Right lobe of liver (tissue), 6 donors: ENCODE measurements around the gene STX1B. TPM values are rescaled to one million over a fixed set of nuclear protein-coding genes. Genes with fewer than 3 reads are reported as not detected.

ENCODE experiments used
- ATAC-seq, 4 donors: fragments of 200-7000 bp; cut with Tn5 transposase; one replicate each; pipeline ENCODE4 v1.9.1; 2020; ENCODE audit warnings: mild to moderate bottlenecking in 4 of 4, moderate library complexity in 4 of 4
- DNase-seq, 3 donors: peaks; one replicate each; pipeline ENCODE4 v3.0.0-alpha.2; 2020
- H3K27ac ChIP-seq, 3 donors: fragments of 200-600 bp; one replicate each; pipeline ENCODE4 v1.8.0; 2022
- H3K27me3 ChIP-seq, 2 donors: fragments of 200-600 bp; one replicate each; pipeline ENCODE4 v1.8.0; 2022
- H3K36me3 ChIP-seq, 4 donors: fragments of 200-600 bp; sonication (generic) in 1 of 4; one replicate each; pipeline versions ENCODE4 v1.5.1 to v1.8.0; 2017 to 2022; ENCODE audit warnings: control low read depth in 1 of 4
- H3K4me1 ChIP-seq, 4 donors: fragments of 200-600 bp; sonication (generic) in 1 of 4; one replicate each; pipeline versions ENCODE4 v1.5.1 to v1.8.0; 2017 to 2022; ENCODE audit warnings: control low read depth in 1 of 4
- H3K4me3 ChIP-seq, 3 donors: fragments of 200-600 bp; one replicate each; pipeline ENCODE4 v1.8.0; 2022
- H3K9me3 ChIP-seq, 4 donors: fragments of 200-600 bp; sonication (generic) in 1 of 4; one replicate each; pipeline versions ENCODE4 v1.5.1 to v1.8.0; 2017 to 2022; ENCODE audit warnings: control low read depth in 1 of 4
- CTCF ChIP-seq, 4 donors: fragments of 200-600 bp in 3 of 4; fragments of 450-650 bp in 1 of 4; IDR thresholded peaks; one replicate each; pipeline versions ENCODE4 v1.5.1 to v1.8.0; 2016 to 2022; ENCODE audit warnings: antibody characterized with exemption in 4 of 4, mild to moderate bottlenecking in 2 of 4
- POLR2A ChIP-seq: fragments of 450-650 bp; IDR thresholded peaks from one replicate; pipeline ENCODE4 v1.6.1; 2017; ENCODE audit warnings: antibody characterized with exemption, mild to moderate bottlenecking
- WGBS: methylation state at CpG from one replicate; pipeline ENCODE4 v1.1.6; 2018; ENCODE audit warnings: low coverage, low lambda C conversion rate; ENCODE audit not compliant: insufficient coverage; ENCODE audit errors: missing lambda C conversion rate; 5-methylcytosine and 5-hydroxymethylcytosine counted together
- intact Hi-C, 2 donors: fragments of 100-400 bp; cut with DNase I; formaldehyde crosslinking; loops; one replicate each; pipeline versions ENCODE4 v1.11.2 to v1.14.1; 2022
- total RNA-seq, 6 experiments: library from RNA; depleted of rRNA in 2 of 6; stranded (reverse); fragments of >200 nt in 2 of 6; fragmentation: NEBNext Ultra II Directional in 3 of 6; extraction: Animal tissue kit (Norgen Biotek cat#: 25700) in 3 of 6; gene quantifications; one replicate each; pipeline versions ENCODE4 v1.1.0 to v1.2.4, GENCODE V29; 2016 to 2023
- donor health status: DM: no; HTN: yes; CAD: no.
- donor health status: DM: no; HTN: no; CAD: no.
- donor health status: DM: no; HTN: no; CAD: no.
- donor health status: DM: no; HTN: yes; CAD: no.
- donor health status: DM: no; HTN: yes; CAD: no.

The STX1B gene
- total RNA-seq, 6 experiments from 2014 or later = 0.61 to 4.5 (median 2.6) TPM

GRCh38 chr16:30947859-30948666 lies 62.4 kb downstream of the STX1B start:
- TF ChIP-seq CTCF (IDR thresholded peaks at IDR 0.05) (no peak), POLR2A (no peak)
- intact Hi-C loops = no loop called here
- Histone ChIP-seq H3K4me1 (peaks cover 0 to 28% (median 13%) of the 10 kb centered on the region in 4 donors), H3K4me3 (peak overlapping the region; percentile 94 to 96 (median 95)), H3K27me3 (no peaks in the 10 kb centered on the region), H3K9me3 (no peaks in the 10 kb centered on the region), H3K36me3 (no peaks in the 10 kb centered on the region), H3K27ac (peak overlapping the region; percentile 94 to 96 (median 96))
- DNase-seq (peak; percentile 79 to 92 (median 89)), ATAC-seq (peak; percentile 35 to 62 (median 44))
- WGBS = 49% methylated on average over 10 of the region's 44 CpGs

- intact Hi-C loops = no loop called here
- 91% methylated on average over 3 of the region's 3 CpGs for WGBS
- H3K4me3 ChIP-seq = no peak overlapping the region
- no peak for TF ChIP-seq POLR2A
- TF ChIP-seq CTCF (IDR thresholded peaks at IDR 0.05) = no peak
- DNase-seq = no peak
- H3K4me1 ChIP-seq = peaks cover 0 to 22% (median 10%) of the 10 kb centered on the region in 4 donors
- H3K27me3 ChIP-seq = no peaks in the 10 kb centered on the region
- no peaks in the 10 kb centered on the region for H3K9me3 ChIP-seq
- ATAC-seq = no peak
- no peak overlapping the region for H3K27ac ChIP-seq
- H3K36me3 ChIP-seq = no peaks in the 10 kb centered on the region
Observed at GRCh38 chr16:30947541-30947858, 62.9 kb downstream of the STX1B start.

- Histone ChIP-seq H3K36me3 (no peaks in the 10 kb centered on the region), H3K9me3 (no peaks in the 10 kb centered on the region), H3K27me3 (no peaks in the 10 kb centered on the region), H3K4me1 (peaks cover 0 to 22% (median 7%) of the 10 kb centered on the region in 4 donors), H3K4me3 (no peak overlapping the region), H3K27ac (no peak overlapping the region)
- no peak for TF ChIP-seq POLR2A
- TF ChIP-seq CTCF (IDR thresholded peaks at IDR 0.05) = no peak
- no peak for ATAC-seq
- WGBS = 75% methylated on average over 3 of the region's 38 CpGs
- DNase-seq = peak in 1 of 3 donors; percentile 38
- intact Hi-C loops = no loop called here
Observed at GRCh38 chr16:30946671-30947540, 63.5 kb downstream of the STX1B start.

DNA sequence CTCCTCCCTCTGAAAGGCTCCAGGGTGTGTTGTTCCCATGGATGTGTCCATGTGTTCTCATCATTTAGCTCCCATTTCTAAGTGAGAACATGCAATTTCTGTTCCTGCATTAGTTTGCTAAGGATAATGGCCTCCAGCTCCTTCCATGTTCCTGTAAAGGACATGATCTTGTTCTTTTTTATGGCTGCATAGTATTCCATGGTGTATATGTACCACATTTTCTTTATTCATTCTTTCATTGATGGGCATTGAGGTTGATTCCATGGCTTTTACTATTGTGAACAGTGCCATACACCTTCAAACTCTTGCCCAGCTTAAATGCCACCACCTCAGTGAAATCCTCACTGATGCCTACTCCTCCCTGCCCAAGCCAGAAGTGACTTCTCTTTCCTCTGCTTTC lies 66.1 kb downstream of the STX1B start:
- Histone ChIP-seq H3K4me1 (peaks cover 0 to 7% (median 0%) of the 10 kb centered on the region in 4 donors), H3K27ac (no peak overlapping the region), H3K27me3 (no peaks in the 10 kb centered on the region), H3K36me3 (no peaks in the 10 kb centered on the region), H3K9me3 (no peaks in the 10 kb centered on the region), H3K4me3 (no peak overlapping the region)
- ATAC-seq = no peak
- TF ChIP-seq POLR2A (no peak), CTCF (IDR thresholded peaks at IDR 0.05) (no peak)
- no peak for DNase-seq
- intact Hi-C loops = no loop called here
